ENCODE data around the gene ADGRL1. TPM values are rescaled to one million over a fixed set of nuclear protein-coding genes. Genes with fewer than 3 reads are reported as not detected.
"Not testable (repeated sequence)": the region's sequence is repeated elsewhere in the genome, so short reads cannot be mapped to it uniquely, and the experiment has no call there.

ADGRL1 gene
- total RNA-seq: 10 to 100 TPM in 2 of 4 donors, 1 to 10 TPM in 2; 2.4 to 64.0 (median 20.7) TPM

- H3K4me1 ChIP-seq; H3K9me3 ChIP-seq; intact Hi-C loops (cut with DNase I; ENCODE audit: low total_unique reads); H3K27me3 ChIP-seq; DNase-seq; H3K36me3 ChIP-seq: not testable (repeated sequence)
- Histone ChIP-seq H3K27ac (peak within 1 kb of the TSS; percentile 79 to 82), H3K4me3 (peak within 1 kb of the TSS; percentile 69 to 95)
- peak in 1 of 2 donors; percentile 26 for TF ChIP-seq POLR2A (IDR thresholded peaks at IDR 0.05)
These were observed at the start of gene ADGRL1 for GRCh38 chr19:14205452-14206287. TSS of gene ADGRL1 (minus strand) at chr19:14206169. CDS start at chr19:14183602, 22,567 bp downstream.

GRCh38 chr19:14255316-14255715, 49.3 kb upstream of the ADGRL1 start:
- H3K9me3 ChIP-seq; DNase-seq; H3K4me1 ChIP-seq; H3K4me3 ChIP-seq; H3K27me3 ChIP-seq; H3K36me3 ChIP-seq; intact Hi-C loops (cut with DNase I; ENCODE audit: low total_unique reads): not testable (repeated sequence)
- peak overlapping the region in 1 of 2 donors; percentile 54 for H3K27ac ChIP-seq

GRCh38 chr19:14253822-14254599, 48.0 kb upstream of the ADGRL1 start:
- DNase-seq: peak; percentile 45 to 57
- not testable (repeated sequence) for H3K27me3 ChIP-seq

GRCh38 chr19:14252136-14252535, 46.2 kb upstream of the ADGRL1 start:
- H3K36me3 ChIP-seq; H3K4me3 ChIP-seq; intact Hi-C loops (cut with DNase I; ENCODE audit: low total_unique reads); H3K9me3 ChIP-seq; H3K27me3 ChIP-seq; H3K27ac ChIP-seq; H3K4me1 ChIP-seq; DNase-seq: not testable (repeated sequence)

More at GRCh38 chr19:14253822-14254599, 48.0 kb upstream of the ADGRL1 start:
- H3K9me3 ChIP-seq; H3K4me1 ChIP-seq; H3K4me3 ChIP-seq; H3K36me3 ChIP-seq; intact Hi-C loops (cut with DNase I; ENCODE audit: low total_unique reads): not testable (repeated sequence)
- H3K27ac ChIP-seq: peak overlapping the region; percentile 52 to 65

- Histone ChIP-seq H3K4me3 (no peak overlapping the region), H3K27ac (no peak overlapping the region), H3K27me3 (no peaks in the 10 kb centered on the region), H3K9me3 (no peaks in the 10 kb centered on the region), H3K36me3 (no peaks in the 10 kb centered on the region), H3K4me1 (no peaks in the 10 kb centered on the region)
- intact Hi-C loops (cut with DNase I; ENCODE audit: low total_unique reads): no loop called here
- DNase-seq: no peak
- TF ChIP-seq CTCF (IDR thresholded peaks at IDR 0.05) (no peak), POLR2A (IDR thresholded peaks at IDR 0.05) (no peak)
These were observed 44.9 kb upstream of the ADGRL1 start for GRCh38 chr19:14250870-14251269.

GRCh38 chr19:14250315-14250714, 44.3 kb upstream of the ADGRL1 start:
- DNase-seq; H3K36me3 ChIP-seq; H3K4me1 ChIP-seq; H3K4me3 ChIP-seq; H3K27me3 ChIP-seq; H3K9me3 ChIP-seq; intact Hi-C loops (cut with DNase I; ENCODE audit: low total_unique reads); H3K27ac ChIP-seq: not testable (repeated sequence)

- H3K4me1 ChIP-seq; intact Hi-C loops (cut with DNase I; ENCODE audit: low total_unique reads); DNase-seq; H3K9me3 ChIP-seq; H3K4me3 ChIP-seq; H3K27me3 ChIP-seq; H3K36me3 ChIP-seq: not testable (repeated sequence)
- peak overlapping the region; percentile 84 to 87 for H3K27ac ChIP-seq
These were observed 43.9 kb upstream of the ADGRL1 start for GRCh38 chr19:14249891-14250290.

- H3K4me1 ChIP-seq; intact Hi-C loops (cut with DNase I; ENCODE audit: low total_unique reads); H3K9me3 ChIP-seq; H3K27me3 ChIP-seq; H3K36me3 ChIP-seq: not testable (repeated sequence)
- Histone ChIP-seq H3K4me3 (peak overlapping the region; percentile 55 to 68), H3K27ac (peak overlapping the region; percentile 84 to 87)
- DNase-seq: peak; percentile 61 to 69
These were observed 43.2 kb upstream of the ADGRL1 start for GRCh38 chr19:14249012-14249754.

All from uterus (tissue), 4 donors.